ENCODE measurements around the gene CCL20.

CCL20 gene

DNA sequence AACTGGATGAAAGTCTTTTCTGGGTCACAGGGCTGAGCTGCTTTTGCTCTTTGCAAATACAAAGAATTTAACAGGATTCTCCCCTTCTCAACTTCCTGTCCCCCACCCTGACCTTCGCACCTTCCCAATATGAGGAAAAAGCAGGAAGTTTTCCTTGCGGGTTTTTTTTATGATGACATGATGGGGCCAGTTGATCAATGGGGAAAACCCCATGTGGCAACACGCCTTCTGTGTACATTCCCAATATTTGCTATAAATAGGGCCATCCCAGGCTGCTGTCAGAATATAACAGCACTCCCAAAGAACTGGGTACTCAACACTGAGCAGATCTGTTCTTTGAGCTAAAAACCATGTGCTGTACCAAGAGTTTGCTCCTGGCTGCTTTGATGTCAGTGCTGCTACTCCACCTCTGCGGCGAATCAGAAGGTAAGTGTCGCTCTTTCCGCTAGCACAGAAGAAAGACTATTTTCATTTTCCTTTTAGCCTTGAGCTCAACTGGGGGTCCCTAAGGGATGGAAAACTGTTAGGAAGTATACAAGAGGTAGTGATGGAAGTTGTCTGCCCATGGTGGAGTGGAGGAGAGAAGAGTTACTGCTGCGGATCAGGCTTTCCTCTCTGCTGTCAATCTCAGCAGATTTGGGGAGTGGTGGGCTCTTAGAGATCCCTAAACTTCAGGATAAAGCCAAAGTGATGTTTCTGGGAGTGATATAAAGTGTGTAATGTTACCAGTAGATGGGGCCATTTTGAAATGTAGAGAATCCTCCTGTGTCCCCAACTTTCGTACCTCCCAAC is at the start of gene CCL20:
CCL20 (plus strand) TSS at position 281 of the 792 bp plus-strand sequence; CDS start at position 351, 70 bp downstream.
- no peak for DNase-seq (ENCODE audit: extremely low spot score)
- ChIA-PET POLR2A (no interaction called here), CTCF (interaction anchor here (1.1 to 1.8 kb wide), 3 partner anchors 22 to 156 kb away, joined by 3 to 6 read pairs (median 3); no protein-coding TSS in a partner anchor)
- TF ChIP-seq, protein P1, sequence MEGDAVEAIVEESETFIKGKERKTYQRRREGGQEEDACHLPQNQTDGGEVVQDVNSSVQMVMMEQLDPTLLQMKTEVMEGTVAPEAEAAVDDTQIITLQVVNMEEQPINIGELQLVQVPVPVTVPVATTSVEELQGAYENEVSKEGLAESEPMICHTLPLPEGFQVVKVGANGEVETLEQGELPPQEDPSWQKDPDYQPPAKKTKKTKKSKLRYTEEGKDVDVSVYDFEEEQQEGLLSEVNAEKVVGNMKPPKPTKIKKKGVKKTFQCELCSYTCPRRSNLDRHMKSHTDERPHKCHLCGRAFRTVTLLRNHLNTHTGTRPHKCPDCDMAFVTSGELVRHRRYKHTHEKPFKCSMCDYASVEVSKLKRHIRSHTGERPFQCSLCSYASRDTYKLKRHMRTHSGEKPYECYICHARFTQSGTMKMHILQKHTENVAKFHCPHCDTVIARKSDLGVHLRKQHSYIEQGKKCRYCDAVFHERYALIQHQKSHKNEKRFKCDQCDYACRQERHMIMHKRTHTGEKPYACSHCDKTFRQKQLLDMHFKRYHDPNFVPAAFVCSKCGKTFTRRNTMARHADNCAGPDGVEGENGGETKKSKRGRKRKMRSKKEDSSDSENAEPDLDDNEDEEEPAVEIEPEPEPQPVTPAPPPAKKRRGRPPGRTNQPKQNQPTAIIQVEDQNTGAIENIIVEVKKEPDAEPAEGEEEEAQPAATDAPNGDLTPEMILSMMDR (IDR thresholded peaks at IDR 0.05; ENCODE audit: control extremely low read depth, extremely low read depth, low read depth, missing control alignments), result no peak

- DNase-seq (ENCODE audit: extremely low spot score), result no peak
- ChIA-PET POLR2A (interaction anchor here (0.6 kb wide), 1 partner anchor 10 kb away, joined by 3 read pairs; no protein-coding TSS in a partner anchor), CTCF (interaction anchor here (0.7 to 4.7 kb wide), 64 partner anchors 8 to 733 kb away, joined by 3 to 46 read pairs (median 5); partner anchors contain the start of genes SCYGR5, SLC19A3 and TM4SF20)
- TF ChIP-seq, protein P1 (IDR thresholded peaks at IDR 0.05; ENCODE audit: control extremely low read depth, extremely low read depth, low read depth, missing control alignments), result no peak
These were observed 47.8 kb upstream of the CCL20 start for GRCh38 chr2:227765788-227766372.

GRCh38 chr2:227766373-227766883 is 47.2 kb upstream of the CCL20 start:
- ChIA-PET POLR2A (interaction anchor here (0.6 kb wide), 1 partner anchor 10 kb away, joined by 3 read pairs; no protein-coding TSS in a partner anchor), CTCF (interaction anchor here (0.7 to 4.7 kb wide), 66 partner anchors 8 to 733 kb away, joined by 3 to 46 read pairs (median 5); partner anchors contain the start of genes SCYGR5, SLC19A3 and TM4SF20)
- TF ChIP-seq, protein P1 (IDR thresholded peaks at IDR 0.05; ENCODE audit: control extremely low read depth, extremely low read depth, low read depth, missing control alignments), result peak; percentile 89
- peak; percentile 79 for DNase-seq (ENCODE audit: extremely low spot score)

GRCh38 chr2:227767830-227768229 is 45.8 kb upstream of the CCL20 start:
- ChIA-PET POLR2A (no interaction called here), CTCF (interaction anchor here (1.0 to 4.7 kb wide), 7 partner anchors 12 to 528 kb away, joined by 4 to 46 read pairs (median 15); no protein-coding TSS in a partner anchor)
- no peak for DNase-seq (ENCODE audit: extremely low spot score)
- TF ChIP-seq, protein P1 (IDR thresholded peaks at IDR 0.05; ENCODE audit: control extremely low read depth, extremely low read depth, low read depth, missing control alignments), result no peak

DNA sequence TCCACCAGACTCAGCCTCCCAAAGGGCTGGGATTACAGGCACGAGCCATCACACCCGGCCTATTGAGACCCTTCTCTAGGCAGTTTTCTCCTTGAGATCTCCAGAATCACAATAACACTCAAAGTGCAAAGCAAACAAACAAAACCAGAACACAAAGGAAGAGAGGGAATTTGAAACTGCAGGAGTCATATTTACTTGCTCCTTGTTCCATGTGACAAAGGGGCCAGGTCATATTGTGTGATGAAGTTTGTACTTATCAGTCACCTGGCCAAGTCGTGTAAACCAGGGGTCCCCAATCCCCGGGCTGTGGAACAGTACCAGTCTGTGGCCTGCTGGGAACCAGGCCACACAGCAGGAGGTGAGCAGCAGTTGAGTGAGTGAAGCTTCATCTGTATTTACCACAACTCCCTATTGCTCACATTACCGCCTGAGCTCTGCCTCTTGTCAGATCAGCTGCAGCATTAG is 41.4 kb upstream of the CCL20 start:
- ChIA-PET CTCF (interaction anchor here (1.0 to 4.4 kb wide), 3 partner anchors 10 to 301 kb away, joined by 3 to 43 read pairs (median 5); partner anchors contain the start of gene AGFG1), POLR2A (no interaction called here)
- TF ChIP-seq, protein P1 (IDR thresholded peaks at IDR 0.05; ENCODE audit: control extremely low read depth, extremely low read depth, low read depth, missing control alignments), result no peak
- no peak for DNase-seq (ENCODE audit: extremely low spot score)

DNA sequence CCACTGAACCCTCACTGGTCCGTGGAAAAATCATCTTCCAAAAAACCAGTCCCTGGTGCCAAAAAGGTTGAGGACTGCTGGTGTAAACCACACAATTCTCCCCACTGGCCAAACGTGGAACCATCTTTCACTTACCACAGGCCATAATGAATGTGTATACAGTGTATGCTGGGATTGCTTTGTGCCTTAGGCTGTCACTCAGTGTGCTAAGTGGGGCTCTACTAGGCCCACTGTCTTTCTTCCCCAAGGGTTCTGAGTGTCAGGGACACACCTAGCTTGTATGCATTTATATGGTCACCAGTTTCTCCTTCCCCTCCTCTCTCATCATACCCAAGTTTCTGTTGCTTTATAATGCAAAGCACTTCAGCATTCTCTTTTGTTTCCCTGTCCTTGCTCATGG is 40.7 kb upstream of the CCL20 start:
- TF ChIP-seq, protein P1 (IDR thresholded peaks at IDR 0.05; ENCODE audit: control extremely low read depth, extremely low read depth, low read depth, missing control alignments), result no peak
- no peak for DNase-seq (ENCODE audit: extremely low spot score)
- CTCF ChIA-PET, result interaction anchor here (1.0 to 4.4 kb wide), 4 partner anchors 9 to 89 kb away, joined by 3 to 43 read pairs (median 6); no protein-coding TSS in a partner anchor
- POLR2A ChIA-PET, result no interaction called here
